ENCODE data around the gene KLHL17. TPM values are rescaled to one million over a fixed set of nuclear protein-coding genes. Genes with fewer than 3 reads are reported as not detected.
A peak's percentile ranks its signal among the peaks of the same experiment; 100 is the strongest.

Gene KLHL17
- total RNA-seq, 3 donors from 2014 or later, result 9.0 to 14.7 (median 11.0) TPM

GRCh38 chr1:955474-955873, 4.9 kb upstream of the KLHL17 start:
- TF ChIP-seq, protein P1, sequence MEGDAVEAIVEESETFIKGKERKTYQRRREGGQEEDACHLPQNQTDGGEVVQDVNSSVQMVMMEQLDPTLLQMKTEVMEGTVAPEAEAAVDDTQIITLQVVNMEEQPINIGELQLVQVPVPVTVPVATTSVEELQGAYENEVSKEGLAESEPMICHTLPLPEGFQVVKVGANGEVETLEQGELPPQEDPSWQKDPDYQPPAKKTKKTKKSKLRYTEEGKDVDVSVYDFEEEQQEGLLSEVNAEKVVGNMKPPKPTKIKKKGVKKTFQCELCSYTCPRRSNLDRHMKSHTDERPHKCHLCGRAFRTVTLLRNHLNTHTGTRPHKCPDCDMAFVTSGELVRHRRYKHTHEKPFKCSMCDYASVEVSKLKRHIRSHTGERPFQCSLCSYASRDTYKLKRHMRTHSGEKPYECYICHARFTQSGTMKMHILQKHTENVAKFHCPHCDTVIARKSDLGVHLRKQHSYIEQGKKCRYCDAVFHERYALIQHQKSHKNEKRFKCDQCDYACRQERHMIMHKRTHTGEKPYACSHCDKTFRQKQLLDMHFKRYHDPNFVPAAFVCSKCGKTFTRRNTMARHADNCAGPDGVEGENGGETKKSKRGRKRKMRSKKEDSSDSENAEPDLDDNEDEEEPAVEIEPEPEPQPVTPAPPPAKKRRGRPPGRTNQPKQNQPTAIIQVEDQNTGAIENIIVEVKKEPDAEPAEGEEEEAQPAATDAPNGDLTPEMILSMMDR (IDR thresholded peaks at IDR 0.05), result no peak
- Histone ChIP-seq H3K36me3 (ENCODE audit: low read depth) (no peaks in the 10 kb centered on the region), H3K9me3 (no peaks in the 10 kb centered on the region), H3K4me1 (ENCODE audit: low read depth) (peaks cover 12% of the 10 kb centered on the region), H3K4me3 (no peak overlapping the region)
- no peak for DNase-seq
- no peak for ATAC-seq
- intact Hi-C loops (cut with DNase I, micrococcal nuclease), result no loop called here

GRCh38 chr1:956636-957035, 3.7 kb upstream of the KLHL17 start:
- intact Hi-C loops (cut with DNase I, micrococcal nuclease), result no loop called here
- ATAC-seq (no peak), DNase-seq (no peak)
- H3K4me3 ChIP-seq, result no peak overlapping the region
- H3K9me3 ChIP-seq, result no peaks in the 10 kb centered on the region
- peaks cover 15% of the 10 kb centered on the region for H3K4me1 ChIP-seq (ENCODE audit: low read depth)
- TF ChIP-seq, protein P1 (IDR thresholded peaks at IDR 0.05), result no peak
- H3K36me3 ChIP-seq (ENCODE audit: low read depth), result no peaks in the 10 kb centered on the region

DNA sequence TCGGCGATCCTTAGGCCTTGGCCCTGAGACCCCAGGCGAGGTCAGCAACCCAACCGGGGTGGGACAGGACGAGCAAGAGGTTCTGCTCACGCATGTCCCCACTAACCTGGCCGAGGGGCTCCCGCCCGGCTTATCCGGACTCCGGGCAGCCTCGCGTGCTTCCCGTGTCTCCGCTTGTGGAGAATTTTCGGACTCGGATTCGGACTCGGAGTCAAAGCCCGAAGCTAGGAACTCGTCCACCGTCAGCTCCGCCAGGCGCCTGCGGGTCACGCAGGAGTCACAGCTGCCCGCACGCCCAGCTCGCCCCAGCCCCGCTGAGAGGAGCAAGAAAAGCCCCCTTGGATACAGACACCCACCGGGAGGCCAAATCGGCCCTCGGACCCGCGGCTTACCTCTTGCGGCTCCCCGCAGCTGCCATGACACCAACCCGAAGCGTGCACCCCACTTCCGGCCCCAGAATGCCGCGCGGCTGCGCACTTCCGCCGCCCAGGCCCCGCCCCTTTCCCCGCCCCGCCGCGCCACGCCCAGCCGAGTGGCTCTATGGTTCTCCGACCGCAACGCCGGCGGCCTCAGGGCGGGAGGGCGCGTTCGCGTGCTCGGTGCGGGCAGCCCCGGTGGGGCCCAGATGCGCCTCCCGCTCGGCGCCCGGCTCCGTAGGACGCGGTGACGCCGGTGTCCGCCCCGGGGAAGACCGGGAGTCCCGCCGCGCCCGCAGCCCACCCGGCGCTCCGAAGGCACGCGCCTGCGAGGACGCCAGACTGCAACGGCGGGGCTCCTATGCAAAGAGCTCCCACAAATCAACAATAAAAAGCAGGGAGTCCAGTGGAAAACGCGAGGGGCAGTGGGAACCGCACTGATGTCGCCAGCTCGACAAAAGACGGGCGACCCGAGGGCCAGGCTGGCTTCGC, 1.3 kb upstream of the KLHL17 start, which contains the start of gene NOC2L:
Gene NOC2L (minus strand): TSS at position 434 of the 908 bp plus-strand sequence. CDS start 16 bp downstream, at position 418.
- ATAC-seq (peak; percentile 97), DNase-seq (peak; percentile 95 to 99 (median 96))
- intact Hi-C loops (cut with DNase I, micrococcal nuclease), result no loop called here
- Histone ChIP-seq H3K36me3 (ENCODE audit: low read depth) (no peaks in the 10 kb centered on the region), H3K4me1 (ENCODE audit: low read depth) (peaks cover 15% of the 10 kb centered on the region), H3K4me3 (peak within 1 kb of the TSS; percentile 65), H3K9me3 (no peaks in the 10 kb centered on the region)
- TF ChIP-seq, protein P1 (IDR thresholded peaks at IDR 0.05), result no peak

GRCh38 chr1:959731-960362, 537 bp upstream of the KLHL17 start:
- TF ChIP-seq, protein P1 (IDR thresholded peaks at IDR 0.05), result no peak
- Histone ChIP-seq H3K4me1 (ENCODE audit: low read depth) (peaks cover 15% of the 10 kb centered on the region), H3K4me3 (no peak overlapping the region), H3K9me3 (no peaks in the 10 kb centered on the region), H3K36me3 (ENCODE audit: low read depth) (no peaks in the 10 kb centered on the region)
- no peak for DNase-seq
- ATAC-seq, result peak; percentile 8
- intact Hi-C loops (cut with DNase I, micrococcal nuclease), result no loop called here

DNA sequence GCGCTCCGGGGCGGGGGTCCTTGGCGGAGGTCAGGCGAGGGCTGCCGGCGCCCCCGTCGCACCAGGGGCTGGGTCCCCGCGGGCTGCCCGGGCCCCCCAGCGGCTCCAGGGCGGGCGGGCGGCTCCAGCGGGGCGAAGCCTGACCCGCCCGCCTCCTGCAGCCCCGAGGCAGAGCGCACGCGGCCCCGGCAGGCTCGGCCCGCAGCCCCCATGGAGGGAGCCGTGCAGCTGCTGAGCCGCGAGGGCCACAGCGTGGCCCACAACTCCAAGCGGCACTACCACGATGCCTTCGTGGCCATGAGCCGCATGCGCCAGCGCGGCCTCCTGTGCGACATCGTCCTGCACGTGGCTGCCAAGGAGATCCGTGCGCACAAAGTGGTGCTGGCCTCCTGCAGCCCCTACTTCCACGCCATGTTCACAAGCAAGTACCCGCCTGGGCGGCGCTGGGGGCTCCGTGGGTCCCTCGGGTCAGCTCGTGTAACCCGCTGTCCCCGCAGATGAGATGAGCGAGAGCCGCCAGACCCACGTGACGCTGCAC, 817 bp downstream of the KLHL17 start:
- DNase-seq, result no peak
- H3K36me3 ChIP-seq (ENCODE audit: low read depth), result no peaks in the 10 kb centered on the region
- H3K4me1 ChIP-seq (ENCODE audit: low read depth), result peaks cover 21% of the 10 kb centered on the region
- TF ChIP-seq, protein P1 (IDR thresholded peaks at IDR 0.05), result no peak
- peak overlapping the region; percentile 59 for H3K4me3 ChIP-seq
- intact Hi-C loops (cut with DNase I, micrococcal nuclease), result no loop called here
- no peaks in the 10 kb centered on the region for H3K9me3 ChIP-seq
- ATAC-seq, result no peak

Data from mucosa of descending colon (tissue), 3 donors.